HepG2 (cell line): ENCODE data around the gene ANKRD40. TPM values are rescaled to one million over a fixed set of nuclear protein-coding genes. Genes with fewer than 3 reads are reported as not detected.

Source experiments
- ARNTL ChIP-seq: sonication (generic); formaldehyde crosslinking; IDR thresholded peaks from 2 replicates; pipeline ENCODE4 v1.4.0; 2020; ENCODE audit warnings: mild to moderate bottlenecking, missing genetic modification reagents
- CENPX ChIP-seq: sonication (generic); formaldehyde crosslinking; IDR thresholded peaks from 2 replicates; pipeline ENCODE4 v1.9.0; 2021; ENCODE audit warnings: mild to moderate bottlenecking, missing genetic modification reagents, moderate library complexity
- EEA1 ChIP-seq: sonication (generic); formaldehyde crosslinking; IDR thresholded peaks from 2 replicates; pipeline ENCODE4 v1.5.1; 2020; ENCODE audit warnings: mild to moderate bottlenecking, missing genetic modification reagents, borderline replicate concordance
- ESRRA ChIP-seq: sonication (generic); formaldehyde crosslinking; IDR thresholded peaks from 2 replicates; pipeline ENCODE4 v1.5.1; 2020; ENCODE audit warnings: mild to moderate bottlenecking, low read depth, missing genetic modification reagents
- KDM2A ChIP-seq: sonication (generic); formaldehyde crosslinking; IDR thresholded peaks from 2 replicates; pipeline ENCODE4 v1.4.0; 2020; ENCODE audit warnings: low read depth, missing genetic modification reagents, borderline replicate concordance
- KDM5B ChIP-seq: sonication (generic); formaldehyde crosslinking; IDR thresholded peaks from 2 replicates; pipeline ENCODE4 v1.4.0; 2020; ENCODE audit warnings: missing genetic modification reagents, mild to moderate bottlenecking, borderline replicate concordance
- NFE2 ChIP-seq: sonication (generic); formaldehyde crosslinking; IDR thresholded peaks from 2 replicates; pipeline ENCODE4 v1.4.0; 2020; ENCODE audit warnings: missing genetic modification reagents
- NR2F6 ChIP-seq, 2 experiments: IDR thresholded peaks; 2 replicates each; pipeline ENCODE4 v1.6.1; 2016; ENCODE audit warnings: antibody characterized with exemption in 1 of 2, mild to moderate bottlenecking in 1 of 2
- RARA ChIP-seq: IDR thresholded peaks from 2 replicates; pipeline ENCODE4 v1.6.1; 2016; ENCODE audit warnings: missing genetic modification reagents, missing compliant biosample characterization
- RXRB ChIP-seq: IDR thresholded peaks from 2 replicates; pipeline ENCODE4 v1.6.1; 2016; ENCODE audit warnings: borderline replicate concordance, missing genetic modification reagents, missing compliant biosample characterization
- SOX6 ChIP-seq, 2 experiments: fragments of 450-650 bp in 1 of 2; sonication (generic) in 1 of 2; formaldehyde crosslinking in 1 of 2; IDR thresholded peaks; 2 replicates each; pipeline versions ENCODE4 v1.4.0 to v1.6.1; 2017 to 2020; ENCODE audit warnings: antibody characterized with exemption in 1 of 2, mild to moderate bottlenecking in 1 of 2, missing genetic modification reagents in 1 of 2
- STAT6 ChIP-seq: sonication (generic); formaldehyde crosslinking; IDR thresholded peaks from 2 replicates; pipeline ENCODE4 v1.4.0; 2020; ENCODE audit warnings: missing genetic modification reagents, mild to moderate bottlenecking, borderline replicate concordance
- TBX2 ChIP-seq: sonication (generic); formaldehyde crosslinking; IDR thresholded peaks from 2 replicates; pipeline ENCODE4 v1.5.0; 2020; ENCODE audit warnings: missing genetic modification reagents, mild to moderate bottlenecking, borderline replicate concordance
- THRA ChIP-seq: sonication (generic); formaldehyde crosslinking; IDR thresholded peaks from 2 replicates; pipeline ENCODE4 v1.4.0; 2020; ENCODE audit warnings: missing genetic modification reagents, borderline replicate concordance
- XBP1 ChIP-seq: sonication (generic); formaldehyde crosslinking; IDR thresholded peaks from 2 replicates; pipeline ENCODE4 v1.5.0; 2020; ENCODE audit warnings: missing genetic modification reagents
- YY1 ChIP-seq: IDR thresholded peaks from 2 replicates; pipeline ENCODE4 v1.6.1; 2011; ENCODE audit warnings: low read length, low read depth, moderate library complexity, mild to moderate bottlenecking; ENCODE audit not compliant: insufficient read depth, insufficient replicate concordance
- ZNF17 ChIP-seq: sonication (generic); formaldehyde crosslinking; IDR thresholded peaks from 2 replicates; pipeline ENCODE4 v1.5.0; 2020; ENCODE audit warnings: mild to moderate bottlenecking, missing genetic modification reagents
- ZNF263 ChIP-seq: sonication (generic); formaldehyde crosslinking; IDR thresholded peaks from 2 replicates; pipeline ENCODE4 v1.4.0; 2020; ENCODE audit warnings: missing genetic modification reagents
- ZNF30 ChIP-seq: sonication (generic); formaldehyde crosslinking; IDR thresholded peaks from 2 replicates; pipeline ENCODE4 v1.5.0; 2020; ENCODE audit warnings: mild to moderate bottlenecking, missing genetic modification reagents
- ZNF556 ChIP-seq: sonication (generic); formaldehyde crosslinking; IDR thresholded peaks from 2 replicates; pipeline ENCODE4 v1.4.0; 2020; ENCODE audit warnings: mild to moderate bottlenecking, missing genetic modification reagents, borderline replicate concordance
- ZNF710 ChIP-seq: sonication (generic); formaldehyde crosslinking; IDR thresholded peaks from 2 replicates; pipeline ENCODE4 v1.5.0; 2020; ENCODE audit warnings: mild to moderate bottlenecking, missing genetic modification reagents, borderline replicate concordance
- ZNF749 ChIP-seq: sonication (generic); formaldehyde crosslinking; IDR thresholded peaks from 2 replicates; pipeline ENCODE4 v1.8.0; 2022; ENCODE audit warnings: mild to moderate bottlenecking, missing genetic modification reagents, moderate library complexity, borderline replicate concordance
- ZNF792 ChIP-seq: IDR thresholded peaks from 2 replicates; pipeline ENCODE4 v1.6.1; 2016
- polyA plus RNA-seq, 8 experiments: library from polyadenylated mRNA; depleted of rRNA in 3 of 8; stranded (reverse) in 7 of 8; unstranded in 1 of 8; fragments of >200 nt; fragmentation: Illumina TruSeq in 4 of 8; extraction: Trizol in 4 of 8; gene quantifications; 2 replicates each; pipeline versions ENCODE4 v1.2.1 to v1.2.3, GENCODE V29; 2011 to 2016; ENCODE audit warnings: low read depth in 4 of 8, missing spikeins in 1 of 8, mixed read lengths in 1 of 8; ENCODE audit not compliant: insufficient read depth in 1 of 8
- total RNA-seq, 5 experiments: library from RNA; depleted of rRNA; stranded (reverse); fragments of >200 nt; fragmentation: Illumina TruSeq; extraction: Trizol; gene quantifications; 2 replicates each; pipeline ENCODE4 v1.2.3, GENCODE V29; 2016; ENCODE audit warnings: low read depth in 1 of 5

ANKRD40 gene
- total and polyA plus RNA-seq, 2 of the 13 experiments (the other 11 are each of a cell fraction or from before 2014, with no cell fraction given) = 35.0 to 46.4 TPM

GRCh38 chr17:50668025-50668837 is 39.5 kb downstream of the ANKRD40 start (continued):
- no peak for TF ChIP-seq ZNF17 (CRISPR knock-in tag)
- peak; percentile 54; the same call in 1 of the 2 replicates for TF ChIP-seq ESRRA (CRISPR knock-in tag)
- TF ChIP-seq XBP1 (CRISPR knock-in tag) = no peak
- no peak for TF ChIP-seq EEA1 (CRISPR knock-in tag)
- TF ChIP-seq KDM5B = no peak
- TF ChIP-seq RXRB (CRISPR knock-in tag) = peak; percentile 61; the same call in 1 of the 2 replicates
- TF ChIP-seq TBX2 (CRISPR knock-in tag) = no peak
- TF ChIP-seq CENPX = no peak
- TF ChIP-seq STAT6 (CRISPR knock-in tag) = no peak
- no peak for TF ChIP-seq ZNF30 (CRISPR knock-in tag)
- TF ChIP-seq ZNF263 (CRISPR knock-in tag) = peak; percentile 48; the same call in 1 of the 2 replicates
- no peak for TF ChIP-seq ZNF710 (CRISPR knock-in tag)
- TF ChIP-seq YY1 = no peak
- TF ChIP-seq NFE2 (CRISPR knock-in tag) = no peak
- TF ChIP-seq ZNF792 = no peak
- peak; percentile 92 for TF ChIP-seq NR2F6 (IDR thresholded peaks at IDR 0.05)
- peak; percentile 73 for TF ChIP-seq NR2F6 (CRISPR knock-in tag; IDR thresholded peaks at IDR 0.05)
- TF ChIP-seq SOX6 (IDR thresholded peaks at IDR 0.05) = no peak
- TF ChIP-seq SOX6 (CRISPR knock-in tag; IDR thresholded peaks at IDR 0.05) = peak; percentile 5; the same call in 1 of the 2 replicates
- TF ChIP-seq ZNF749 (CRISPR knock-in tag) = no peak
- TF ChIP-seq THRA (CRISPR knock-in tag) = peak; percentile 66; the same call in 1 of the 2 replicates
- no peak for TF ChIP-seq KDM2A (CRISPR knock-in tag)
- no peak for TF ChIP-seq ARNTL (CRISPR knock-in tag)
- peak; percentile 72 for TF ChIP-seq RARA (CRISPR knock-in tag)
- TF ChIP-seq ZNF556 = no peak
